ENCODE data around the gene PTPN5.
"Not testable (repeated sequence)": the region's sequence is repeated elsewhere in the genome, so short reads cannot be mapped to it uniquely, and the experiment has no call there.

Gene PTPN5

GRCh38 chr11:18691467-18692140 lies 100.0 kb downstream of the PTPN5 start:
- H3K9me3 Mint-ChIP-seq; intact Hi-C loops (cut with micrococcal nuclease): not testable (repeated sequence)

DNA sequence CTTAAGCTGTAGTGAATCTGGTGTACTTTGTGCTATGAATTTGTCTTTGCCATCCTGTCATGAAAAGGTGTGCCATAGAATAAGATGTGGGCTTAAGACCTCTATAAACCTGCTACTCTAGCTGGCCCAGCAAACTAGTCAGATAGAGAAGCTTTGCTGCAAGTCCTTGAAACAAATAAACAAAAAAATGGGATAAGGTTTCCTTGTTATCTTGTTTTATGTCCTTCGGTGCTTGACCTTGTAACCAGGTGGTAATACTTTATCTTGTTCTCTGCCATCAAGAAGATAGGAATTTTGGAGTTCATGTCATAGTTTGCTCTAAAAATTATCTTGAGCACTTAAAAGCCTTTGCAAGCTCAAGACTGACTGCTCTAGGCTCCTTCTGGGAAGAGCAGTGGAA lies 107.3 kb downstream of the PTPN5 start:
- Mint-ChIP-seq H3K36me3 (ENCODE audit: low read depth) (no peaks in the 10 kb centered on the region), H3K4me1 (ENCODE audit: low read depth) (no peaks in the 10 kb centered on the region), H3K27ac (no peak overlapping the region), H3K27me3 (peaks cover 7% of the 10 kb centered on the region), H3K4me3 (no peak overlapping the region), H3K9me3 (no peaks in the 10 kb centered on the region)
- intact Hi-C loops (cut with micrococcal nuclease), result no loop called here

More at GRCh38 chr11:18691467-18692140, 100.0 kb downstream of the PTPN5 start:
- not testable (repeated sequence) for H3K27me3 Mint-ChIP-seq; H3K36me3 Mint-ChIP-seq (ENCODE audit: low read depth); H3K27ac Mint-ChIP-seq; H3K4me3 Mint-ChIP-seq
- H3K4me1 Mint-ChIP-seq (ENCODE audit: low read depth), result peaks cover 10% of the 10 kb centered on the region

- Mint-ChIP-seq H3K27ac (no peak overlapping the region), H3K4me3 (no peak overlapping the region), H3K9me3 (no peaks in the 10 kb centered on the region), H3K4me1 (ENCODE audit: low read depth) (no peaks in the 10 kb centered on the region), H3K27me3 (peaks cover 7% of the 10 kb centered on the region), H3K36me3 (ENCODE audit: low read depth) (no peaks in the 10 kb centered on the region)
- intact Hi-C loops (cut with micrococcal nuclease), result no loop called here
These were observed 109.1 kb downstream of the PTPN5 start for GRCh38 chr11:18682466-18682865.

DNA sequence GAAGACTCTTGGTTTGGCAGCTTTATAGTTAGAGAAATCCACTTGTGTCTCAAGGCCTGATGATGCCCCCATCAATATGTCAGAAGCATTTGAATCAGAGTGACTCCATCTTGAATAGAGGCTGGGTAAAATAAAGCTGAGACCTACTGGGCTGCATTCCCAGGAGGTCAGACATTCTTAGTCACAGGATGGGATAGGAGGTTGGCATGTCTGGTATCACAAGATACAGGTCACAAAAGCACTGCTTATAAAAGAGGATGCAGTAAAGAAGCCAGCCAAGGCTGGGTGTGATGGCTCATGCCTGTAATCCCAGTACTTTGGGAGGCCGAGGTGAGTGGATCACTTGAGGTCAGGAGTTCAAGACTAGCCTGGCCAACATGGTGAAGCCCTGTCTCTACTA lies 109.6 kb downstream of the PTPN5 start:
- H3K36me3 Mint-ChIP-seq (ENCODE audit: low read depth); H3K4me1 Mint-ChIP-seq (ENCODE audit: low read depth); intact Hi-C loops (cut with micrococcal nuclease); H3K27me3 Mint-ChIP-seq; H3K4me3 Mint-ChIP-seq; H3K27ac Mint-ChIP-seq; H3K9me3 Mint-ChIP-seq: not testable (repeated sequence)
